ENCODE measurements around the gene BTBD1.
"Not testable (repeated sequence)": the region's sequence is repeated elsewhere in the genome, so short reads cannot be mapped to it uniquely, and the experiment has no call there.

BTBD1 gene

DNA sequence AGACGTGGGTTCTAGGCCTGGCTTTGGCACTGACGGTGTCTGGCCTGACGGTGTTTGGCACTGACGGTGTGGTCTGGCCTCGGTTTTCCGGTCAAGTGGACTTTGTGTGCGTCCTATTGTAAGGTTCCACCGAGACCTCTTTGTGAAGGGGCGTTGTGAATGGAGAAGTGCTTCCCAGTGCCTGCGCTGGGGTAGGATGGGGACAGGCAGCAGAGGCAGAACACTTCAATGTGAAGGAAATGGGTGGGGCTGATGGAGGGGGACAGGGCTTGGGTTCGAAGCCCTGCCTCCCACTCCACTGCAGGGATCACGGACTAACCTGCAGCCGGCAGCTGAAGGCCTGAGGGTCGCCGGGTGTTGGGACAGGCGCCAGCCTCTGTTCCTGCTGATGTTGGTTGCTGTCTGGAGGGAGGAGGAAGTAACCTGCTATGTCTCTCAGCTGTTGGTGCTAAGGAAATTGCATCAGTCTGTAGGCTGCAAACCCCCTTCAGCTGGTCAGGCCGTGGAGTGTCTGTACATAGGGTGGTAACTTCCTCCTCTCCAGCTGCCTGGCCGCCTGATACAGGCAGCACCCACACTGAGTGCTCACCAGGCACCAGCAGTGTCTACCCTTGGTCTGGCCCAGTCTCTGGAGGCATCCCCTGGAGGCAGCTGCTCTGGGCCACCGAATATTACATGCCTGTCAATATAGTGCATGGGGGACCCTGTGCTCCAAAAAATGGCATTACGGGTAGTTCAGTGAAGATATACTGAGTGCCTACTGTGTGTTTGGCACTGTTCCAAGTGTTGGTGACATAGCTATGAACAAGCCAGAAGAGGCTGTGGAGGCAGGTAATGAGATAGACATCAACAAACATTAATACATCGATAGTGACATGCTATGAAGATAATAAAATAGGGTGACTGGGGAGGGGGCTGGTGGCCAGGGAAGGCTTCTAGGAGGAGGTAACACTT, 41.5 kb upstream of the BTBD1 start:
- TF ChIP-seq TAF1 (IDR thresholded peaks at IDR 0.05; ENCODE audit: borderline replicate concordance, low read depth, low read length) (no peak), POLR2A (IDR thresholded peaks at IDR 0.05; ENCODE audit: low read depth, low read length) (no peak), POLR2AphosphoS5 (IDR thresholded peaks at IDR 0.05; ENCODE audit: low read depth, low read length) (no peak)
- DNase-seq (ENCODE audit: insufficient read length), result peak; percentile 48
- FAIRE-seq, result peak; percentile 95

DNA sequence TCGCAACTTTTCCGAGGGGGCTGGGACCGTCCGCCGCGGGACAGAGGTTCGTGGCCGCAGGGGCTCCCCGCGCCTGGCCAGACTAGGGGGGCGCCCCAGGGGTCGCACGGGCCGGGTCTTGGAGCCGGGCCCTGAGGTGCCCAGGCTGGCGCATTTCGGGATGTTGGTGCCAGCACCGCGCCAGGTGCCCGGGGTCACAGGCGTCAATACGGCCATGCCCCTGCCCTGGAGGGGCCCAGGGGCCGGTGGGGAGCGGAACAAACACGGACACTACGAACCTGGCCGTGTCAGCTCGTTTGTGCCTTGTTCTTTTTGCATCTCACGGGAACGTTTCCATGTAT, 40.8 kb upstream of the BTBD1 start:
- TF ChIP-seq POLR2A (IDR thresholded peaks at IDR 0.05; ENCODE audit: low read depth, low read length), result no peak
- no peak for TF ChIP-seq POLR2AphosphoS5 (IDR thresholded peaks at IDR 0.05; ENCODE audit: low read depth, low read length)
- no peak for TF ChIP-seq TAF1 (IDR thresholded peaks at IDR 0.05; ENCODE audit: borderline replicate concordance, low read depth, low read length)
- DNase-seq (ENCODE audit: insufficient read length) (no peak), FAIRE-seq (no peak)

DNA sequence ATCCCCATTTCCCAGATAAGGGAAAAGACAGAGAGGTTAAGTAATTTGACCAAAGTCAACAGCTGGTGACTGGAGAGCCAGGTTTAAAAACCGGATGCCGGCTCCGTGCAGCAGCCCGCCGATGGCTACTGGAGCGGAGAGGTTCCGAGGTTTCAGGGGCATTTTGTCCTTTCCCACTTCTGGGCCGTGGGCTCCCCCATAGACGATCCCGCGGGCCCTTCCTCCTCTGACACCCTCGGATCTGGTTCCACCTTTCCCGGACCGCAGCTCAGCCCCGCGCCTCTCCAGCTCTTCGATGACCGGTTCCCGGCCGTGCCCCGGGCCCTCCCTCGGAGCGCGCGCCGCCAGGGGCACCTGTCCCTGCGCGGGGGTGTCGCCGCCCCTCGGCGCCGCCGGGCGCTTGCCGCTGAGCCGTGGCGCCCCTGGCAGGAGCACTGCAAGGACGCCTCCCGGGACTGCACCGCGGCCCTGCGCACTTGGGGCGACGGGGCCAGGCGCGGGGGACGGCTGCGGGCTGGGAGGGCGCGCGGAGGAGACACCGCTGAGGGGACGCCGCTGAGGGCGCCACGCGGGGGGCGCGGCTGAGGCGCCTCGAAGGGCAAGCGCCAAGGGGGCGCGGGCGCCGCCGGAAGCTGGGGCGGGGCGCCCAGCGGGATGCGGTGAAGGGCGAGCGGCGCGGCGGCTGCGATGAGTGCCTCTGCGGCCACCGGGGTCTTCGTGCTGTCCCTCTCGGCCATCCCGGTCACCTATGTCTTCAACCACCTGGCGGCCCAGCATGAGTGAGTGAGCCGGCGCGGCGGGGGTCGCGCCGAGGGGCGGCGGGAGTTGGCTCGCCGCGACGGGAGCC, 40.2 kb upstream of the BTBD1 start, which contains the start of gene TM6SF1:
Gene TM6SF1, plus strand, starts transcription at position 652 of the 847 bp plus-strand sequence. Its CDS starts 36 bp downstream, at position 688.
- no peak for TF ChIP-seq TAF1 (IDR thresholded peaks at IDR 0.05; ENCODE audit: borderline replicate concordance, low read depth, low read length)
- peak; percentile 30 for FAIRE-seq
- peak; percentile 48 for DNase-seq (ENCODE audit: insufficient read length)

GRCh38 chr15:83105440-83105839, 38.4 kb upstream of the BTBD1 start:
- DNase-seq (ENCODE audit: insufficient read length) (no peak), FAIRE-seq (no peak)
- TF ChIP-seq POLR2A (IDR thresholded peaks at IDR 0.05; ENCODE audit: low read depth, low read length) (no peak), POLR2AphosphoS5 (IDR thresholded peaks at IDR 0.05; ENCODE audit: low read depth, low read length) (no peak), TAF1 (IDR thresholded peaks at IDR 0.05; ENCODE audit: borderline replicate concordance, low read depth, low read length) (no peak)

- DNase-seq (ENCODE audit: insufficient read length) (no peak), FAIRE-seq (no peak)
- TF ChIP-seq POLR2A (IDR thresholded peaks at IDR 0.05; ENCODE audit: low read depth, low read length), result no peak
- TF ChIP-seq TAF1 (IDR thresholded peaks at IDR 0.05; ENCODE audit: borderline replicate concordance, low read depth, low read length), result no peak
- TF ChIP-seq POLR2AphosphoS5 (IDR thresholded peaks at IDR 0.05; ENCODE audit: low read depth, low read length), result no peak
These were observed 37.1 kb upstream of the BTBD1 start for GRCh38 chr15:83104141-83104540.

DNA sequence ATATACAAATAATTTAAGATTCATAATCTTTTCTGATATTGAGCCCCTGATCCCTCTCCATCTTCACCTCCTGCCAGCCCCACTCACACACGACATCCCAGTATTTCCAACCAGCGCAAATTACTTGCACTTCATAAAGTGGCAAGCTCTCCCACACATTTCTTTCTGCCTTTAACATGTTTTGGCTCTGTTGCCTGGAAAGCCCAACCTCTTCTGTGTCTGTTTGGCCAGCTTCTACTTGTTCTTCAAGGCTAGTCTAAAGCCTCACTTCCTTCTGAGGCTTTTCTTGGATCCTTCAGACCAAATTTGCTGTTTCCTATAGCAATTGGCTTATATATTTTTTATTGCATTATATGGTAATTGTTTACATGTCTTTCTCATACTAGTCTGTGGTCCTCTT, 35.3 kb upstream of the BTBD1 start:
- FAIRE-seq, result no peak
- DNase-seq (ENCODE audit: insufficient read length), result no peak
- no peak for TF ChIP-seq POLR2A (IDR thresholded peaks at IDR 0.05; ENCODE audit: low read depth, low read length)
- no peak for TF ChIP-seq POLR2AphosphoS5 (IDR thresholded peaks at IDR 0.05; ENCODE audit: low read depth, low read length)
- no peak for TF ChIP-seq TAF1 (IDR thresholded peaks at IDR 0.05; ENCODE audit: borderline replicate concordance, low read depth, low read length)

DNA sequence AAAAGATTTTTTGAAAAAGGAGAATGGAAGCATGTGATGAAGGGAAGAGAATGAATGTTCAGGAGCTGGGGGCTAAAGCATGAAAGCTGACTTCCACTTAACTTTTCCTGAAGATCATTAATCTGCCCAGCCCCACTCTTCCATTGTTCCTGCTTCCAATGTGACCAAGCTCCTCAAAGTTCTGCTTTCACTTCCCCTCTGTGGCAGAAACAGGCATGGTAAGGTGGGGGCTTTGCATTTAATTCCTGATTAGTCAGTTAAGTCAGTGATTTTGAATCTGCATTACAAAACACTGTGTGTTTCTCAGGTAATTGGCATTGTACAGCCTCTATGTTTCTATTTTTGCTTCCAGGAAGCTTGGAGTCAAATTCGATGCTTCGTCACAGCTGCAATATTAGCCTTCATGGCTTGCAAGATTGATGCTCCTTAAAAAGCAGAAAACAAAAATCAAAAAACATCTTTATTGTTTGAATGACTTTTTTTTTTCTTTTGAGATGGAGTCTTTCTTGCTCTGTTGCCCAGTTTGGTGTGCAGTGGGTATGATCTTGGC, 33.1 kb upstream of the BTBD1 start:
- no peak for DNase-seq (ENCODE audit: insufficient read length)
- no peak for FAIRE-seq
- TF ChIP-seq POLR2AphosphoS5 (IDR thresholded peaks at IDR 0.05; ENCODE audit: low read depth, low read length) (no peak), TAF1 (IDR thresholded peaks at IDR 0.05; ENCODE audit: borderline replicate concordance, low read depth, low read length) (no peak), POLR2A (IDR thresholded peaks at IDR 0.05; ENCODE audit: low read depth, low read length) (no peak)

GRCh38 chr15:83099290-83099689, 32.2 kb upstream of the BTBD1 start:
- FAIRE-seq (no peak), DNase-seq (ENCODE audit: insufficient read length) (no peak)
- TF ChIP-seq POLR2AphosphoS5 (IDR thresholded peaks at IDR 0.05; ENCODE audit: low read depth, low read length) (no peak), POLR2A (IDR thresholded peaks at IDR 0.05; ENCODE audit: low read depth, low read length) (no peak), TAF1 (IDR thresholded peaks at IDR 0.05; ENCODE audit: borderline replicate concordance, low read depth, low read length) (no peak)

DNA sequence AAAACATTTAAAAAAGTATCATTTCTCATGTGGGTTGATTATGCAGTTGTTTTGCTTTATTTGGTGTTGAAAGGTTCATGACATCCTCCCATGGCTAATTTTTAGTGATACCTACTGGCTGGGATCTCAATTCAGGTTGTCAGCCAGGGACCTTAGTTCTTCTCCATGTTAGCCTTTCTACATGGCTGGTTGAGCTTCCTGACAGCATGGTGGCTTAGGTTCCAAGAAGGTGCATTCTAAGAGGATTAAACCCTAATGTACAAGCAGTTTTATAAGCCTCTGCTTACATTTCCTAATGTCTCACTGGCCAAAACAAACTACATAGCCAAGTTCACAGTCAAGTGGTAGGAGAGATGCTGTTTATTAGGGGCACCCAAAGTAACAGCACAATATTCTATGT, 31.0 kb upstream of the BTBD1 start:
- FAIRE-seq, result no peak
- no peak for TF ChIP-seq POLR2A (IDR thresholded peaks at IDR 0.05; ENCODE audit: low read depth, low read length)
- no peak for TF ChIP-seq TAF1 (IDR thresholded peaks at IDR 0.05; ENCODE audit: borderline replicate concordance, low read depth, low read length)
- no peak for TF ChIP-seq POLR2AphosphoS5 (IDR thresholded peaks at IDR 0.05; ENCODE audit: low read depth, low read length)

GRCh38 chr15:83094583-83094982, 27.5 kb upstream of the BTBD1 start:
- FAIRE-seq, result no peak
- no peak for TF ChIP-seq TAF1 (IDR thresholded peaks at IDR 0.05; ENCODE audit: borderline replicate concordance, low read depth, low read length)
- no peak for TF ChIP-seq POLR2AphosphoS5 (IDR thresholded peaks at IDR 0.05; ENCODE audit: low read depth, low read length)
- no peak for TF ChIP-seq POLR2A (IDR thresholded peaks at IDR 0.05; ENCODE audit: low read depth, low read length)
- no peak for DNase-seq (ENCODE audit: insufficient read length)

More for the DNA sequence above, 31.0 kb upstream of the BTBD1 start:
- no peak for DNase-seq (ENCODE audit: insufficient read length)

DNA sequence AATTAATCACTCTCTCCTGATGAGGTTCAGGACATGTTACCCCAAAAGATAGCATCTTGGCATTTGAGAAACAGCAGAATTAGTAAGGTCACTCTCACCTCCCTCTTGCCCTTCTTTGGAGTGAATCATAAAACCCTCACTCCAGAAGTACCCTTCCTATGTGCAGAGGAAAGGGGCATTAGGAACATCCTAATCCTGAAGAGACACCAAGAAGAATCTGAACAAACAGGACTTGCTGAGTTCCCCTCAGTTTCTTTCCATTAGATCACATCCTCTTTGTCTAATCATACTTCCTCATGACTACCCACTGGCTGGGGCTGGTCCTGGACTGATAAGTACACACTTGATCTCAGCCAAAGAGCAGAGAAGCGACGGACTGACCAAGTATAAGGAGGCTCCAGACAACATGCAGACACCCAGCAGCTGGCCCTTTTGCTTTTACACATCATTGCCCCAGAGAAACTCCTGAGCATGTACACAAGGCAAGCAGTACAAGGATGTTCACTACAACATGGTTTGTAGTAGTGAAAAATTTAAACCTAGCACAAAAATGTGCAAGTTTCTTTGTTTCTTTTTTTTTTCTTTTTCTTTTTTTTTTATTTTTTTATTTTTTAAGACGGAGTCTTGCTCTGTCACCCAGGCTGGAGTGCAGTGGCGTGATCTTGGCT, 25.4 kb upstream of the BTBD1 start:
- TF ChIP-seq TAF1 (IDR thresholded peaks at IDR 0.05; ENCODE audit: borderline replicate concordance, low read depth, low read length) (no peak), POLR2AphosphoS5 (IDR thresholded peaks at IDR 0.05; ENCODE audit: low read depth, low read length) (0 out of 2 replicates have a peak, but pooled peaks have one; percentile 39), POLR2A (IDR thresholded peaks at IDR 0.05; ENCODE audit: low read depth, low read length) (peak; percentile 56; the same call in 1 of the 2 replicates)
- FAIRE-seq (peak; percentile 64), DNase-seq (ENCODE audit: insufficient read length) (no peak)

DNA sequence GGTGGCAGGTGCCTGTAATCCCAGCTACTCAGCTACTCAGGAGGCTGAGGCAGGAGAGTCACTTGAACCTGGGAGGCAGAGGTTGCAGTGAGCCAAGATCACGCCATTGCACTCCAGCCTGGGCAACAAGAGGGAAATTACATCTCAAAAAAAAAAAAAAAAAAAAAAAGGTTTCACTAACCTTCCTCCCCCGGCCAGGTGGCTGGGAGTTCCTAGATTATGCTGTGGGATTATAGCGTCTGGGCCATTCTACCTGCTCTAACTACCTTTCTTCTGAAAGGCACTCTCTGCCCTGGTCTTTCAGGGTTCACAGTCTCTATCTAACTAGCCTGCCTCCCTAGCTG, 24.9 kb upstream of the BTBD1 start:
- not testable (repeated sequence) for DNase-seq (ENCODE audit: insufficient read length)
- FAIRE-seq, result peak; percentile 9

Measured in GM12892 (cell line).